ENCODE results near the gene MUC5AC.
"Not testable (repeated sequence)": the region's sequence is repeated elsewhere in the genome, so short reads cannot be mapped to it uniquely, and the experiment has no call there.

Gene MUC5AC

GRCh38 chr11:1205987-1206331 lies 48.2 kb downstream of the MUC5AC start:
- no peak for DNase-seq (ENCODE audit: low read depth in 2 of 2)

- DNase-seq (ENCODE audit: low read depth in 2 of 2) = no peak
Measured at GRCh38 chr11:1206391-1207271, 48.9 kb downstream of the MUC5AC start.

GRCh38 chr11:1207401-1208143 lies 49.8 kb downstream of the MUC5AC start:
- DNase-seq (ENCODE audit: low read depth in 2 of 2) = no peak

DNA sequence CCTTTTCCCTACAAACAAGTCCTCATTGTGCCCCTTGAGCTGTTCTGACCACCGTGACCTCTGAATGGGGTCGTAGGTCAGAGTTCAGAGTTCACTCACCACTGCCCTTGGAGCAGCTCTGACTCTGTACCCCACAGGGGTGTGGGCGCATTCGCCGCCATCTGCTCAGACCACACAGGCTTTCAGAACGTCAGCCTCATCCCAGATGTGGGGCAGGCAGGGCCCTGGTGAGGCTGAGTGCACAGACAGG lies 50.3 kb downstream of the MUC5AC start:
- no peak for DNase-seq (ENCODE audit: low read depth in 2 of 2)

- DNase-seq (ENCODE audit: low read depth in 2 of 2) = no peak
Measured at GRCh38 chr11:1208394-1209261, 50.9 kb downstream of the MUC5AC start.

GRCh38 chr11:1209371-1210057 lies 51.8 kb downstream of the MUC5AC start:
- no peak for DNase-seq (ENCODE audit: low read depth in 2 of 2)

- no peak for DNase-seq (ENCODE audit: low read depth in 2 of 2)
Measured at GRCh38 chr11:1211838-1212237, 54.1 kb downstream of the MUC5AC start.

- DNase-seq (ENCODE audit: low read depth in 2 of 2) = not testable (repeated sequence)
Measured at GRCh38 chr11:1215826-1216225, 58.1 kb downstream of the MUC5AC start.

- DNase-seq (ENCODE audit: low read depth in 2 of 2) = no peak
Measured at GRCh38 chr11:1217151-1217550, 59.4 kb downstream of the MUC5AC start.

- DNase-seq (ENCODE audit: low read depth in 2 of 2) = no peak
Measured at GRCh38 chr11:1218256-1218787, 60.6 kb downstream of the MUC5AC start.

GRCh38 chr11:1218788-1219445 lies 61.2 kb downstream of the MUC5AC start:
- DNase-seq (ENCODE audit: low read depth in 2 of 2) = no peak

GRCh38 chr11:1219446-1219833 lies 61.7 kb downstream of the MUC5AC start:
- DNase-seq (ENCODE audit: low read depth in 2 of 2) = no peak

DNA sequence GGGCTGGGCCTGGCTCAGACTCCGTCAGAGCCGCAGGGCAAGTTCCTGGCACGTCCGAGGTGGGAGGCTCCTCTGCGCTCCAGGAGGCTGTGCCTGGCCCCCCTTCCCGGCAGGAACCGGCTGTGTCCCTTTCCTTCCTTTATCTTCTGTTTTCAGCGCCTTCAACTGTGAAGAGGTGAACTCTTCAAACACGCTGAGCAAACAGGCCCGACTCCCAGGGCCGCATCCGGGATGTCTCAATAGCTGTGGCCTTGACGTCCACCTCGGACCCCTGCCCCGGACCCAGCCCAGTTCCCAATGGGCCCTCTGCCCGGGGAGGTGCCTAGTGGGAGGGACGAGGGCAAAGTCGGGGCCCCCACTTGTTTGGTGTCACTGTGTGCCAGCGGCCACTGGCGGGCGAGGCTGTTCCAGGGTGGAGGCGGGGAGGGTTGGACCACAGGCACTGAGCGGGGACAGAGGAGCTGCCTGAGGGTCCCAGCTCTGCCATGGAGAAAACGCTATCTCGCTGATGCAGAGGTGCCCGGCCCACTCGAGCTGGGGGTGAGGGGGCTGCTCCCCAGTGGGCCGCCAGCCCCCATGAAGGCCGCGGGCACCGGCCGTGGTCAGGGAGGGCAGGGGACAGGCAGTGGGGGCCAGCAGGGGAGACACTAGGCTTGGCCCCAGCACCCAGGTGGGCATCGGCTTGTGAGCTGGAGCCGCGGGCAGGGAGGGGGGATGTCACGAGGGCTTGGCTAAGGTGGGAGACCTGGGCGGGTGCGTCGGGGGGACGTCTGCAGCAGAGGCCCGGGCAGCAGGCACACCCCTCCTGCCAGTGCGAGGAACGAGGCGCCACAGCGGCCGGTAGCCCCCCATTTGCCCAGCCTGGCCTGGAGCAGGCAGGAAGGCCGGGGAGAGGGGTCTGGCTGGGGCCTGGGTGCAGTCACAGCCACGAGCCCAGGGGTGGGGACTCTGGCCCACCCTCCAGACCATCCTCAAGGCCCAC lies 62.4 kb downstream of the MUC5AC start:
- no peak for DNase-seq (ENCODE audit: low read depth in 2 of 2)

- no peak for DNase-seq (ENCODE audit: low read depth in 2 of 2)
Measured at GRCh38 chr11:1220941-1221721, 63.4 kb downstream of the MUC5AC start.

- no peak for DNase-seq (ENCODE audit: low read depth in 2 of 2)
Measured at GRCh38 chr11:1221848-1222311, 64.1 kb downstream of the MUC5AC start.

DNA sequence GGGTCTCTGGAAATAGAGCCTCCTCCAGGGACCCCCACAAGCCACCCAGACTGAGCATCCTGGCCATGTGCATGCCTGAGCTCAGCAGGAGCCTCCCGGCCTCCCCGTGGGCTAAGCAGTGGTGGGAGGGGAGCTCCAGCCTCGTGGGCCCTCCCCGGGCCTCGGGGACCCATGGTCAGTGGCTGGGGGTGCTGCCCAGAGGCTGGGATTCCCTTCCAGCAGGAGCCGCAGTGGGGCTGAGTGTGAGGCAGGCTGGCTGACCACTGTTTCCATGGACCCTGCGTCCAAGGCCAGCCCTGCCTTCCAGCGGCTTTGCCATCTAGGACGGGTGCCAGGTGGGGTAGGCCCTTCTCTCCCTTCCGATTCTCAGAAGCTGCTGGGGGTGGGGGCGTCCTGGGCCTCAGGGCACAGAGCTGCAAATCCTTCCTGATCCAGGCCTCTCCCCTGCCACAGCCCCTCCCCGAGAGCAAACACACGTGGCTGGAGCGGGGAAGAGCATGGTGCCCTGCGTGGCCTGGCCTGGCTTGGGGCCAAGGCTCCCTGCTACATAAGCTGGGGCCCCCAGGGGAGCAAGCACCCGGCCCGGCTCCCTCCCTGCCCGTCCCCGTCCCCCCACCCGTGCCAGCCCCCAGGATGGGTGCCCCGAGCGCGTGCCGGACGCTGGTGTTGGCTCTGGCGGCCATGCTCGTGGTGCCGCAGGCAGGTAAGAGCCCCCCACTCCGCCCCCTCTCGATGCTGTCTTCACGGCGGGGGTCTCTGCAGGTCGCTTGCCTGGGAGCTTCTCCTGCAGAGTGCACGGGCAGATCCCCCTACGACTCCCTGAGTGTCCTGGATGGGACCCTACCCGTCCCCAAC lies 65.0 kb downstream of the MUC5AC start, which contains the start of gene MUC5B:
MUC5B (plus strand) TSS at position 576 of the 855 bp plus-strand sequence; CDS start at position 634, 58 bp downstream.
- no peak for DNase-seq (ENCODE audit: low read depth in 2 of 2)

DNA sequence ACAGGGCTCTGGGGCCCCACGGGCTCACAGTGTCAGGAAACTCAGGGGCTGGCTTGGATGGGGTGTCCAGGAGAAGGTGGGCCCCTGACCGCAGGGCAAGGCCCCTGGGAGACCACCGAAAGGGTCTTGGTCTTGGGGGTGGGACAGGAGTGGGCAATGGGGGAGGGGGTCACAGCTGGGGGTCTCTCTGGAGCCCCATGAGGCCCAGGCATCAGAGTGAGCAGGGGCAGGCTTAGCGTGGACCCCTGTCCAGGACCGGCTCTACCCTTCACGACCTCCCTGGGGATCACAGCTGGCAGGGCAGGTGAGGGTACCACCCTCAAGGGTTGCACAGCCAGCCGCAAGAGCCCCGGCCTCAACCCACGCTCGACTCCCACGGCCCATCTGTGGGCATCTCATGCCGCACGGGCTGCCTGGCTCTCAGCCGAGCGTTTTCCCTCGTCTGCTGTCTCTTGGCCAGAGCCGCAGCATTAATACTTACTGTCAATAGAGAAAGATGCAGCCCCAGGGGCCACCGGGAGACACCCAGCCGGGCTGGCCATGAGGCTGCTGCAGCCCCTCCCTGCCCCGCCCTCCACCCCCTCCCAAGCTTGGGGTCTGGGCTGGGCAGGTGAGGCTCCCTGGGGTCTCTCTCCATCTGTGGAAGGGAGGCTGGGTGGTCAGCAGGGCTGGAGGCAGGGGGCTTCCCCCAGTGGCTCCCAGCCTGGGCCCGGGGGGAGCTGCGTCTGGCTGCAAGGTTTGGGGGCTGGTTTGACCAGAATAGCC lies 65.8 kb downstream of the MUC5AC start:
- no peak for DNase-seq (ENCODE audit: low read depth in 2 of 2)
